ENCODE measurements around the gene ATG16L2.

The ATG16L2 gene

GRCh38 chr11:72793425-72794367 lies 20.5 kb upstream of the ATG16L2 start, which contains the start of gene STARD10 (continued):
- TF ChIP-seq ZNF2 (tag by site-specific recombination; IDR thresholded peaks at IDR 0.05): peak; percentile 88
- TF ChIP-seq ZNF214 (tag by site-specific recombination; IDR thresholded peaks at IDR 0.05; ENCODE audit: borderline replicate concordance): no peak
- 0 out of 2 replicates have a peak, but pooled peaks have one; percentile 54 for TF ChIP-seq SCRT2 (tag by site-specific recombination; IDR thresholded peaks at IDR 0.05)
- no peak for TF ChIP-seq ZNF510 (tag by site-specific recombination; IDR thresholded peaks at IDR 0.05; ENCODE audit: insufficient replicate concordance)
- TF ChIP-seq ZNF302 (tag by site-specific recombination; IDR thresholded peaks at IDR 0.05; ENCODE audit: low read depth): no peak
- TF ChIP-seq ZNF121 (tag by site-specific recombination; IDR thresholded peaks at IDR 0.05): no peak
- TF ChIP-seq, protein P1, sequence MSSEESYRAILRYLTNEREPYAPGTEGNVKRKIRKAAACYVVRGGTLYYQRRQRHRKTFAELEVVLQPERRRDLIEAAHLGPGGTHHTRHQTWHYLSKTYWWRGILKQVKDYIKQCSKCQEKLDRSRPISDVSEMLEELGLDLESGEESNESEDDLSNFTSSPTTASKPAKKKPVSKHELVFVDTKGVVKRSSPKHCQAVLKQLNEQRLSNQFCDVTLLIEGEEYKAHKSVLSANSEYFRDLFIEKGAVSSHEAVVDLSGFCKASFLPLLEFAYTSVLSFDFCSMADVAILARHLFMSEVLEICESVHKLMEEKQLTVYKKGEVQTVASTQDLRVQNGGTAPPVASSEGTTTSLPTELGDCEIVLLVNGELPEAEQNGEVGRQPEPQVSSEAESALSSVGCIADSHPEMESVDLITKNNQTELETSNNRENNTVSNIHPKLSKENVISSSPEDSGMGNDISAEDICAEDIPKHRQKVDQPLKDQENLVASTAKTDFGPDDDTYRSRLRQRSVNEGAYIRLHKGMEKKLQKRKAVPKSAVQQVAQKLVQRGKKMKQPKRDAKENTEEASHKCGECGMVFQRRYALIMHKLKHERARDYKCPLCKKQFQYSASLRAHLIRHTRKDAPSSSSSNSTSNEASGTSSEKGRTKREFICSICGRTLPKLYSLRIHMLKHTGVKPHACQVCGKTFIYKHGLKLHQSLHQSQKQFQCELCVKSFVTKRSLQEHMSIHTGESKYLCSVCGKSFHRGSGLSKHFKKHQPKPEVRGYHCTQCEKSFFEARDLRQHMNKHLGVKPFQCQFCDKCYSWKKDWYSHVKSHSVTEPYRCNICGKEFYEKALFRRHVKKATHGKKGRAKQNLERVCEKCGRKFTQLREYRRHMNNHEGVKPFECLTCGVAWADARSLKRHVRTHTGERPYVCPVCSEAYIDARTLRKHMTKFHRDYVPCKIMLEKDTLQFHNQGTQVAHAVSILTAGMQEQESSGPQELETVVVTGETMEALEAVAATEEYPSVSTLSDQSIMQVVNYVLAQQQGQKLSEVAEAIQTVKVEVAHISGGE (tag by site-specific recombination; conservative IDR thresholded peaks at IDR 0.05; ENCODE audit: low read depth): peak; percentile 43
- TF ChIP-seq ZNF341 (tag by site-specific recombination; IDR thresholded peaks at IDR 0.05; ENCODE audit: low read depth): peak; percentile 69
- peak; percentile 95 for TF ChIP-seq ZNF76 (tag by site-specific recombination; IDR thresholded peaks at IDR 0.05; ENCODE audit: borderline replicate concordance, low read depth)
- TF ChIP-seq ZSCAN23 (tag by site-specific recombination; IDR thresholded peaks at IDR 0.05): 0 out of 2 replicates have a peak, but pooled peaks have one; percentile 39
- TF ChIP-seq ZBTB7A (tag by site-specific recombination; IDR thresholded peaks at IDR 0.05; ENCODE audit: low read depth): peak; percentile 86; the same call in 1 of the 2 replicates
- peak; percentile 76 for TF ChIP-seq SP7 (tag by site-specific recombination; IDR thresholded peaks at IDR 0.05)
- peak; percentile 73; the same call in 1 of the 2 replicates for TF ChIP-seq ZFP37 (tag by site-specific recombination; IDR thresholded peaks at IDR 0.05)
- no peak for TF ChIP-seq ZBTB44 (tag by site-specific recombination; IDR thresholded peaks at IDR 0.05)
- TF ChIP-seq ZBTB49 (tag by site-specific recombination; IDR thresholded peaks at IDR 0.05; ENCODE audit: low read depth): no peak
- TF ChIP-seq ZIC2 (tag by site-specific recombination; IDR thresholded peaks at IDR 0.05): 0 out of 2 replicates have a peak, but pooled peaks have one; percentile 15
- peak; percentile 99 for TF ChIP-seq ZNF335 (tag by site-specific recombination; conservative IDR thresholded peaks at IDR 0.05)
- no peak for TF ChIP-seq ZNF311 (tag by site-specific recombination; IDR thresholded peaks at IDR 0.05; ENCODE audit: borderline replicate concordance)
- TF ChIP-seq, protein P2, sequence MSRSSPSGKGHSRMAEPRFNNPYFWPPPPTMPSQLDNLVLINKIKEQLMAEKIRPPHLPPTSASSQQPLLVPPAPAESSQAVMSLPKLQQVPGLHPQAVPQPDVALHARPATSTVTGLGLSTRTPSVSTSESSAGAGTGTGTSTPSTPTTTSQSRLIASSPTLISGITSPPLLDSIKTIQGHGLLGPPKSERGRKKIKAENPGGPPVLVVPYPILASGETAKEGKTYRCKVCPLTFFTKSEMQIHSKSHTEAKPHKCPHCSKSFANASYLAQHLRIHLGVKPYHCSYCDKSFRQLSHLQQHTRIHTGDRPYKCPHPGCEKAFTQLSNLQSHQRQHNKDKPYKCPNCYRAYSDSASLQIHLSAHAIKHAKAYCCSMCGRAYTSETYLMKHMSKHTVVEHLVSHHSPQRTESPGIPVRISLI (tag by site-specific recombination; IDR thresholded peaks at IDR 0.05): no peak
- TF ChIP-seq HOXA7 (CRISPR knock-in tag; IDR thresholded peaks at IDR 0.05; ENCODE audit: borderline replicate concordance): no peak
- TF ChIP-seq KLF7 (tag by site-specific recombination; IDR thresholded peaks at IDR 0.05; ENCODE audit: borderline replicate concordance): 0 out of 2 replicates have a peak, but pooled peaks have one; percentile 20
- TF ChIP-seq GLIS1 (tag by site-specific recombination; IDR thresholded peaks at IDR 0.05): peak; percentile 37; the same call in 1 of the 2 replicates
- TF ChIP-seq ZEB2 (tag by site-specific recombination; IDR thresholded peaks at IDR 0.05): peak; percentile 86
- TF ChIP-seq ZNF558 (tag by site-specific recombination; IDR thresholded peaks at IDR 0.05): no peak
- 0 out of 2 replicates have a peak, but pooled peaks have one; percentile 19 for TF ChIP-seq ZBTB8A (tag by site-specific recombination; IDR thresholded peaks at IDR 0.05)
- peak; percentile 6; the same call in 1 of the 2 replicates for TF ChIP-seq ZNF654 (tag by site-specific recombination; IDR thresholded peaks at IDR 0.05; ENCODE audit: low read depth)
- TF ChIP-seq ZBTB48 (tag by site-specific recombination; IDR thresholded peaks at IDR 0.05): peak; percentile 82
- TF ChIP-seq ZNF629 (tag by site-specific recombination; IDR thresholded peaks at IDR 0.05): peak; percentile 76; the same call in 1 of the 2 replicates
- no peak for TF ChIP-seq TRIM28 (IDR thresholded peaks at IDR 0.05; ENCODE audit: borderline replicate concordance, low read length)
- TF ChIP-seq ZSCAN30 (tag by site-specific recombination; IDR thresholded peaks at IDR 0.05): peak; percentile 61; the same call in 1 of the 2 replicates
- TF ChIP-seq ZNF843 (tag by site-specific recombination; IDR thresholded peaks at IDR 0.05): 0 out of 2 replicates have a peak, but pooled peaks have one; percentile 49

Data from HEK293 (cell line).